HL-60 (cell line): ENCODE data around the gene C2orf92.

Experiments
- CTCF ChIP-seq: IDR thresholded peaks from one replicate; pipeline ENCODE4 v1.5.1; 2011; ENCODE audit warnings: low read length, control low read depth, inconsistent platforms; ENCODE audit not compliant: insufficient read depth
- POLR2AphosphoS5 ChIP-seq: IDR thresholded peaks from 2 replicates; pipeline ENCODE4 v1.6.1; 2012; ENCODE audit warnings: low read depth
- REST ChIP-seq: IDR thresholded peaks from 2 replicates; pipeline ENCODE4 v1.6.1; 2012; ENCODE audit warnings: low read depth; ENCODE audit not compliant: insufficient replicate concordance
- SPI1 ChIP-seq: IDR thresholded peaks from 2 replicates; pipeline ENCODE4 v1.6.1; 2012; ENCODE audit warnings: low read depth, mild to moderate bottlenecking, borderline replicate concordance

GRCh38 chr2:97654309-97654708 is 15.2 kb upstream of the C2orf92 start:
- TF ChIP-seq CTCF: no peak
- no peak for TF ChIP-seq POLR2AphosphoS5
- TF ChIP-seq SPI1: no peak
- TF ChIP-seq REST: no peak
